Glutamatergic neuron (in vitro differentiated cells): ENCODE results near the gene PRDM8. TPM values are rescaled to one million over a fixed set of nuclear protein-coding genes. Genes with fewer than 3 reads are reported as not detected.

Experiments
- DNase-seq: peaks from one replicate; pipeline ENCODE4 v3.0.0; 2022
- H3K27ac Mint-ChIP-seq: one replicate; pipeline ENCODE4 v1.8.0; 2020; ENCODE audit warnings: mild to moderate bottlenecking, mixed read lengths, inconsistent platforms; ENCODE audit not compliant: unreplicated experiment
- H3K27me3 Mint-ChIP-seq: one replicate; pipeline ENCODE4 v1.8.0; 2020; ENCODE audit warnings: mild to moderate bottlenecking, moderate library complexity, mixed read lengths, inconsistent platforms; ENCODE audit not compliant: unreplicated experiment
- H3K36me3 Mint-ChIP-seq: one replicate; pipeline ENCODE4 v1.8.0; 2020; ENCODE audit warnings: mild to moderate bottlenecking, mixed read lengths, inconsistent platforms; ENCODE audit not compliant: unreplicated experiment
- H3K4me1 Mint-ChIP-seq: one replicate; pipeline ENCODE4 v1.8.0; 2020; ENCODE audit warnings: mild to moderate bottlenecking, low read depth, mixed read lengths, inconsistent platforms; ENCODE audit not compliant: unreplicated experiment
- H3K4me3 Mint-ChIP-seq: one replicate; pipeline ENCODE4 v1.8.0; 2020; ENCODE audit warnings: mild to moderate bottlenecking, mixed read lengths, inconsistent platforms; ENCODE audit not compliant: unreplicated experiment
- H3K9me3 Mint-ChIP-seq: one replicate; pipeline ENCODE4 v1.8.0; 2020; ENCODE audit warnings: mild to moderate bottlenecking, moderate library complexity, mixed read lengths, inconsistent platforms; ENCODE audit not compliant: unreplicated experiment
- total RNA-seq: library from RNA; stranded (reverse); fragmentation: NEBNext Ultra II Directional; extraction: Animal tissue kit (Norgen Biotek cat#: 25700); gene quantifications from one replicate; pipeline ENCODE4 v1.2.1, GENCODE V29; 2021; ENCODE audit not compliant: unreplicated experiment
- TF ChIP-seq, protein P1 (sequence below): fragments of 200-600 bp; sonication (generic); IDR thresholded peaks from one replicate; pipeline ENCODE4 v1.5.0; 2021; ENCODE audit not compliant: partially characterized antibody, unreplicated experiment

The PRDM8 gene
- total RNA-seq, 1 donor from 2014 or later = 16.6 TPM

DNA sequence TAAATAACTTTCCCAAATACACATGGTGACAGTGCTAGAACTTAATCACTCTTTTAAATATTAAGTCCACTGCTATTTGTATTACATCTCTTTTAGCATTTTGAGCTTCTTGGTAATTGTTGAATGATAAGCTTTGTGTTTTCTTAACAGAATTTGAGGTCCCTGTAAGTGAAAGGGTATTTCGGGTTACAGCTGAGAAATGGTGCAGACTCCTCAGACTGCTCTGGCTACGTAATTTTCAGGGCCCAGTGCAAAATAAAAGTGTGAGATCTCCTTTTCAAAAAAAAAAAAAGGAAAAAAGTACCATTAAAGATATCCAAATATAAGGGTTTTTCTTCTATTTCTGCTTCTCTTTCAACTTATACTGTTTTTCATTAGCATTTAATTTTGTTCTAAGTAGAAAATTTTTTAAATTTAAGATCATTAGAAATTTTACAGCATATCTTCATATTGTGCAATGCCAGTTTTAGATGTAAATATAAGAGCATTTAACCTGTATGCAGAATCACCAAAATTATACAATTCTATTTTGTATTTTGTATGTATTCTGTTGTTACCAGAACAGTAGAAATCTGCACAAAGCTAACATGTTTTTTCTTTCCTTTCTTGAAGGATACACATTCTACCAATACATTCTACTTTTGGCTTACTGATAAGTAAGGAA, 35.5 kb downstream of the PRDM8 start:
- H3K9me3 Mint-ChIP-seq = no peaks in the 10 kb centered on the region
- H3K4me1 Mint-ChIP-seq = no peaks in the 10 kb centered on the region
- H3K27ac Mint-ChIP-seq = no peak overlapping the region
- H3K36me3 Mint-ChIP-seq = no peaks in the 10 kb centered on the region
- TF ChIP-seq, protein P1, sequence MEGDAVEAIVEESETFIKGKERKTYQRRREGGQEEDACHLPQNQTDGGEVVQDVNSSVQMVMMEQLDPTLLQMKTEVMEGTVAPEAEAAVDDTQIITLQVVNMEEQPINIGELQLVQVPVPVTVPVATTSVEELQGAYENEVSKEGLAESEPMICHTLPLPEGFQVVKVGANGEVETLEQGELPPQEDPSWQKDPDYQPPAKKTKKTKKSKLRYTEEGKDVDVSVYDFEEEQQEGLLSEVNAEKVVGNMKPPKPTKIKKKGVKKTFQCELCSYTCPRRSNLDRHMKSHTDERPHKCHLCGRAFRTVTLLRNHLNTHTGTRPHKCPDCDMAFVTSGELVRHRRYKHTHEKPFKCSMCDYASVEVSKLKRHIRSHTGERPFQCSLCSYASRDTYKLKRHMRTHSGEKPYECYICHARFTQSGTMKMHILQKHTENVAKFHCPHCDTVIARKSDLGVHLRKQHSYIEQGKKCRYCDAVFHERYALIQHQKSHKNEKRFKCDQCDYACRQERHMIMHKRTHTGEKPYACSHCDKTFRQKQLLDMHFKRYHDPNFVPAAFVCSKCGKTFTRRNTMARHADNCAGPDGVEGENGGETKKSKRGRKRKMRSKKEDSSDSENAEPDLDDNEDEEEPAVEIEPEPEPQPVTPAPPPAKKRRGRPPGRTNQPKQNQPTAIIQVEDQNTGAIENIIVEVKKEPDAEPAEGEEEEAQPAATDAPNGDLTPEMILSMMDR = no peak
- H3K27me3 Mint-ChIP-seq = peaks cover 3% of the 10 kb centered on the region
- no peak for DNase-seq
- H3K4me3 Mint-ChIP-seq = no peak overlapping the region

DNA sequence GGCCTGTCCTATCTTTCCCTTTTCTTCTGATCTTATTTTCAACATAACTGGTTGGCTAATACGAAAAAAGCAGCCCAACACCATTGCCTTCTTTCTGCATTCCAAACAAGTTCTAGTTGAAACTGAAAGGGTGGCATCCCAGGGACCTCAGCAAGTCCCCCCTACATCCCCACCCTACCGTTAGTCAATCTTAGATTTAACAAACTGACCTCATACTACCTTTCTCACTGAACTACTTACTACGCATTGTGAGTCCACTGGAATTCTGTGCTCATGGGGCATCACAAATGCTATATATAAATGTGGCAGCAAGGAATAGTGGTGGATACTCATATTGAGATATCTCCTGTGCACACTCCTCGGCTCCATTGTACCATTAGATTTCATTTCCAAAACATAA, 36.1 kb downstream of the PRDM8 start:
- DNase-seq = no peak
- H3K36me3 Mint-ChIP-seq = no peaks in the 10 kb centered on the region
- no peak overlapping the region for H3K4me3 Mint-ChIP-seq
- peaks cover 3% of the 10 kb centered on the region for H3K27me3 Mint-ChIP-seq
- TF ChIP-seq, protein P1 = no peak
- no peaks in the 10 kb centered on the region for H3K4me1 Mint-ChIP-seq
- no peak overlapping the region for H3K27ac Mint-ChIP-seq
- H3K9me3 Mint-ChIP-seq = no peaks in the 10 kb centered on the region

DNA sequence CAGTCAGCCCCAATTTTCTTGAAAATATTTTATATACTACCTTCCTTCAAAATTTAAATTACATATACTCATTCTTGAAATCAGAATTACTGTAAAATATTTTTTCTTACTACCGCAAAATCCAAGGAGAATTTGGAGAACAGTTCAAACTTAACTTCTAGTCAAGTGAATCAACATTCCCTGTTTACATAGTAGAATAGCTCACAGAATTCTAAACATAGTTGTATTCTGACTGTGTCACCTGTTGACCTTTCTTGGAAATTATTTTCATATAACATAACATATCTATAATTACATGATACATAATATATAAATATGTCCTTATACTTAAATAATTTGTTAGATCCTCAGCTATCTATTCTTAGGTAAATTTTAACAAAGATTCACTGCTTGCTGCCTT, 38.1 kb downstream of the PRDM8 start:
- Mint-ChIP-seq H3K4me1 (no peaks in the 10 kb centered on the region), H3K36me3 (no peaks in the 10 kb centered on the region), H3K27me3 (peaks cover 3% of the 10 kb centered on the region), H3K27ac (no peak overlapping the region), H3K4me3 (no peak overlapping the region), H3K9me3 (no peaks in the 10 kb centered on the region)
- TF ChIP-seq, protein P1 = no peak
- DNase-seq = no peak

DNA sequence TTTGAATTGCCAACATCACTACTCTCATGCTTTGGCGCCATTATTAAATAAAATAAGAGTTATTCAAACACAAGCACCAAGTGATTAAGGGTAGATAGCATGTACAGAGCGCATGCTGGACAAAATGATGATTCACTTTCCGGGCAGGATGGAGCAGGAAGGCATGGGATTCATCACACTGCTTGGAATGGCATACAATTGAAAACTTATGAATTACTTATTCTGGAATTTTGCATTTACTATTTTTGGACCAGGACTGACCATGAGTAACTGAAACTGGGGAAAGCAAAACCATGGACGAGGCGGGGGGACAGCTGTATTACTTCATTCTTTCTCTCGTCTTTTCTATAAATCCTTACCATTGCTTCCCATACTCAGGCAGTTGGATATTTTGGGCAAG, 40.7 kb downstream of the PRDM8 start:
- Mint-ChIP-seq H3K9me3 (no peaks in the 10 kb centered on the region), H3K36me3 (no peaks in the 10 kb centered on the region)

More for the DNA sequence above, 40.7 kb downstream of the PRDM8 start:
- H3K27me3 Mint-ChIP-seq = peaks cover 3% of the 10 kb centered on the region
- no peak overlapping the region for H3K27ac Mint-ChIP-seq
- H3K4me3 Mint-ChIP-seq = no peak overlapping the region
- no peak for DNase-seq
- no peaks in the 10 kb centered on the region for H3K4me1 Mint-ChIP-seq
- TF ChIP-seq, protein P1 = no peak
